GM12878 (cell line): ENCODE measurements around the gene TLX1. TPM values are rescaled to one million over a fixed set of nuclear protein-coding genes. Genes with fewer than 3 reads are reported as not detected.
A peak's percentile ranks its signal among the peaks of the same experiment; 100 is the strongest.

Experiments
- ATAC-seq: fragments of 200-7000 bp; cut with Tn5 transposase; 3 replicates; pipeline ENCODE4 v1.9.1; 2020; ENCODE audit warnings: mild to moderate bottlenecking, moderate library complexity
- BruUV-seq: library from RNA; stranded (reverse); fragments of 400-500 nt; replicated peaks from 2 replicates; lab custom pipeline; 2021; lab: Mats Ljungman, UMichigan
- CTCF ChIA-PET: fragments of 300-600 bp; sonication (Branson Sonifier 250); formaldehyde crosslinking; extraction: SDS; loops from one replicate; lab custom pipeline; 2021; ENCODE audit warnings: inconsistent platforms; lab: Yijun Ruan, JAX
- POLR2A ChIA-PET: fragments of 350-600 bp; formaldehyde crosslinking; extraction: SDS; loops from one replicate; lab custom pipeline; 2021; ENCODE audit warnings: inconsistent platforms; lab: Charles Lee
- RAD21 ChIA-PET: fragments of 300-600 bp; sonication (Branson Sonifier 250); formaldehyde crosslinking; loops from one replicate; lab custom pipeline; 2023; ENCODE audit warnings: antibody characterized with exemption; ENCODE audit not compliant: unreplicated experiment; lab: Charles Lee
- SMC1A ChIA-PET: fragments of 300-600 bp; sonication (Branson Sonifier 250); formaldehyde crosslinking; loops from one replicate; lab custom pipeline; 2023; ENCODE audit not compliant: unreplicated experiment, uncharacterized antibody; lab: Charles Lee
- DNase-seq: peaks from one replicate; pipeline ENCODE4 v3.0.0-alpha.2; 2011; ENCODE audit warnings: low read depth, low spot score
- FAIRE-seq: peaks from 3 replicates; lab custom pipeline; 2011; peaks lifted over from hg19 to GRCh38; lab: Jason Lieb, UNC
- H2AFZ ChIP-seq: 2 replicates; pipeline ENCODE4 v1.6.0; 2011; ENCODE audit warnings: low read depth, low read length, control low read depth; ENCODE audit not compliant: control insufficient read depth
- H3K27ac ChIP-seq: 2 replicates; pipeline ENCODE4 v1.5.1; 2011; ENCODE audit warnings: control low read depth; ENCODE audit not compliant: control insufficient read depth, insufficient read depth
- H3K27me3 ChIP-seq, 2 experiments: replicated peaks in 1 of 2; 2 replicates each; pipeline versions ENCODE4 v1.6.0 to v1.6.1; 2011; ENCODE audit warnings: low read length in 1 of 2; ENCODE audit not compliant: control insufficient read depth in 2 of 2, insufficient read depth in 2 of 2
- H3K36me3 ChIP-seq, 2 experiments: 2 replicates each; pipeline ENCODE4 v1.5.1; 2011; ENCODE audit warnings: low read length in 1 of 2; ENCODE audit not compliant: control insufficient read depth in 2 of 2, insufficient read depth in 2 of 2
- H3K4me1 ChIP-seq: 2 replicates; pipeline ENCODE4 v1.6.1; 2011; ENCODE audit warnings: mild to moderate bottlenecking, low read length, moderate library complexity, mixed read lengths; ENCODE audit not compliant: control insufficient read depth, insufficient read depth
- H3K4me2 ChIP-seq: 2 replicates; pipeline ENCODE4 v1.6.0; 2011; ENCODE audit warnings: control low read depth; ENCODE audit not compliant: control insufficient read depth, insufficient read depth
- H3K4me3 ChIP-seq: fragments of 200-600 bp; sonication (generic); 2 replicates; pipeline ENCODE4 v1.5.1; 2016
- H3K79me2 ChIP-seq: 2 replicates; pipeline ENCODE4 v1.6.0; 2011; ENCODE audit warnings: low read length; ENCODE audit not compliant: control insufficient read depth, insufficient read depth
- H3K9ac ChIP-seq: 2 replicates; pipeline ENCODE4 v1.8.0; 2011; ENCODE audit warnings: low read length, control low read depth, mixed read lengths; ENCODE audit not compliant: control insufficient read depth, insufficient read depth
- H3K9me3 ChIP-seq: replicated peaks from 3 replicates; pipeline ENCODE4 v1.5.1; 2011; ENCODE audit warnings: mild to moderate bottlenecking, low read length; ENCODE audit not compliant: control insufficient read depth, insufficient read depth
- H4K20me1 ChIP-seq: 2 replicates; pipeline ENCODE4 v1.6.0; 2011; ENCODE audit not compliant: control insufficient read depth, insufficient read depth
- CTCF ChIP-seq, 3 experiments: IDR thresholded peaks in 2 of 3; conservative IDR thresholded peaks in 1 of 3; 2 replicates each; pipeline ENCODE4 v1.5.1; 2011; ENCODE audit warnings: low read depth in 3 of 3, low read length in 3 of 3, mild to moderate bottlenecking in 3 of 3, control low read depth in 2 of 3, moderate library complexity in 2 of 3, inconsistent platforms in 1 of 3, mixed read lengths in 1 of 3; ENCODE audit not compliant: control insufficient read depth in 2 of 3, insufficient read depth in 1 of 3; ENCODE audit errors: extremely low read depth in 1 of 3
- GABPA ChIP-seq: IDR thresholded peaks from 2 replicates; pipeline ENCODE4 v1.6.1; 2014; ENCODE audit warnings: antibody characterized with exemption, low read depth, mild to moderate bottlenecking, inconsistent platforms
- HDGF ChIP-seq: fragments of 450-650 bp; IDR thresholded peaks from 2 replicates; pipeline ENCODE4 v1.6.1; 2016; ENCODE audit warnings: antibody characterized with exemption
- MYB ChIP-seq: fragments of 150-350 bp; IDR thresholded peaks from 2 replicates; pipeline ENCODE4 v1.6.1; 2014; ENCODE audit warnings: mild to moderate bottlenecking, low read depth, low read length, borderline replicate concordance
- PAX5 ChIP-seq: IDR thresholded peaks from 2 replicates; pipeline ENCODE4 v1.6.1; 2011; ENCODE audit warnings: low read depth, low read length, borderline replicate concordance
- RAD21 ChIP-seq: IDR thresholded peaks from 2 replicates; pipeline ENCODE4 v1.6.1; 2011; ENCODE audit warnings: mild to moderate bottlenecking, low read depth, low read length, moderate library complexity; ENCODE audit not compliant: insufficient read depth
- SMC3 ChIP-seq: IDR thresholded peaks from 2 replicates; pipeline ENCODE4 v1.6.1; 2011; ENCODE audit warnings: low read length, improper control_type of control experiment, borderline replicate concordance
- YY1 ChIP-seq: IDR thresholded peaks from 2 replicates; pipeline ENCODE4 v1.6.1; 2011; ENCODE audit warnings: low read depth, mild to moderate bottlenecking, low read length
- WGBS: methylation state at CpG from one replicate; pipeline ENCODE4 v1.1.6; 2016; ENCODE audit warnings: low lambda C conversion rate; ENCODE audit not compliant: insufficient replicate concordance, insufficient coverage; ENCODE audit errors: missing lambda C conversion rate; 5-methylcytosine and 5-hydroxymethylcytosine counted together
- in situ Hi-C: fragments of 300-500 bp; cut with MboI; formaldehyde crosslinking; loops from 9 replicates; pipeline ENCODE4 v1.14.3; 2018; ENCODE audit warnings: mixed read lengths
- intact Hi-C: fragments of 100-400 bp; cut with micrococcal nuclease; formaldehyde crosslinking; loops from one replicate; pipeline ENCODE4 v1.14.2; 2022; ENCODE audit not compliant: unreplicated experiment
- polyA plus RNA-seq, 11 experiments: library from polyadenylated mRNA; depleted of rRNA in 4 of 11; unstranded in 6 of 11; stranded (reverse) in 5 of 11; fragments of >200 nt; fragmentation: Nextera tagmentation in 4 of 11; fragmentation: Illumina TruSeq in 1 of 11; extraction: Ambion mirVana in 4 of 11; extraction: Trizol in 1 of 11; gene quantifications; 1 replicate in 1 of 11; 2 replicates in 10 of 11; pipeline versions ENCODE4 v1.2.1 to v1.2.3, GENCODE V29; 2011 to 2016; ENCODE audit warnings: inconsistent platforms in 2 of 11, missing spikeins in 2 of 11, low read depth in 1 of 11
- total RNA-seq, 4 experiments: library from RNA; depleted of rRNA in 3 of 4; stranded (reverse); fragments of >200 nt in 3 of 4; fragmentation: Illumina TruSeq in 1 of 4; extraction: Trizol in 1 of 4; gene quantifications; 2 replicates each; pipeline versions ENCODE4 v1.2.1 to v1.2.3, GENCODE V29; 2013 to 2021
- TF ChIP-seq, protein P1 (sequence below): IDR thresholded peaks from 2 replicates; pipeline ENCODE4 v1.6.1; 2011; ENCODE audit warnings: mild to moderate bottlenecking, low read depth, low read length, moderate library complexity; ENCODE audit not compliant: insufficient replicate concordance
- TF ChIP-seq, protein P2 (sequence below): fragments of 450-650 bp; IDR thresholded peaks from 2 replicates; pipeline ENCODE4 v1.6.1; 2016; ENCODE audit warnings: mild to moderate bottlenecking

TLX1 gene
- total and polyA plus RNA-seq, 10 of the 15 experiments (the other 5 are each of a cell fraction or from before 2014, with no cell fraction given): not detected

DNA sequence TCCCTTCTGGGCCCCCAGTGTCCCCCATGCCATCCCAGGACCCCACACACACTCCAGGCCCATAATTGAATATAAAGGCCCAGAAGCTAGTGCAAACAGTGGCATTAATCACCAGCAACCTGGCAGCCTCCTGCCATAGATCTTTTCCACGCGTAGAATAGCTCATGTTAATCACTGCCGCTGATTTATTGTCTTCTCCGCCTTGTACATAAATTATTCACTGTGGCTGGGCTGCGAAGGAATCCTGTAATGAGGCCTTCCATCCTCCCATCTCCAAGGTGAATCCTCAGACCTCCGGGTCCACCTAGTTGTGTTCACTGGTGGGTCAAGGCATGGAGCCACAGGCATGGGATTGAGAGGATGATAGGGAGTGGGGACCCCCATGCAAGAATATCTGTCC lies 36.1 kb upstream of the TLX1 start (continued):
- no peak for TF ChIP-seq MYB
- TF ChIP-seq PAX5: no peak
- TF ChIP-seq, all 136 proteins: peak for 0

DNA sequence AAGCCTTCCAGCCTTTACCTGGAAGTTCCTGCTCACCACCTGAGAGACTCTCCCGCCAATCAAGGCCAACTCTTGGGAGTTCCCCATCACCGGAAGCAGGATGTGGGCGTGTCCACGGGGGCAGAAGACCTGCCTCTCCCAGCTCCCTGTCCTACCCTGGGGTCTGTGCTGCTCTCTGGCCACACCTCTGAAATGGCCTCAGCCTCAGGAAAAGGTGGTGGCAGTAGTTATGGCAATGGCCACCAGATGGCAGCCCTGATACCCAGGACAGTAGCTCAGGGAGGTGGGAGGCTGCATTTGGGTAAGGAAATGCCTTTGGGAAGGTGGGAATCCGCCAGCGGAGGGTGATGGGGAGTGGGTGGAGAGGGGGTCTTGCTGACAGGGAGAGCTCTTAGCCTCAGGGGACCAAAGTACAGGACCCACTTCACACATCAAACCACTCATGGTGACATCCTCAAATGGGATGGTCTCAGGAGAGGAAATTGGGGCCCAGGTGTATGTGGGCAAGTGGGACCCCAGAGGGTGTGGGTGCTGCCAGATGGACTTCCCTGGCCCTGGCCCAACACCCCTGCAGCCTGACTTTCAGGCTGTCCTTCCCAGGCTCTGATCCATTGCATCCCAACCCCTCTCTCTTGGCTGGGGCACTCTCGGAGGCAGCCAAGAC lies 35.4 kb upstream of the TLX1 start:
- peaks cover 0 to 1% of the 10 kb centered on the region in 2 experiments; a peak in 3 of 4 replicates for H3K27me3 ChIP-seq
- TF ChIP-seq RAD21: peak; percentile 59
- TF ChIP-seq, protein P1, sequence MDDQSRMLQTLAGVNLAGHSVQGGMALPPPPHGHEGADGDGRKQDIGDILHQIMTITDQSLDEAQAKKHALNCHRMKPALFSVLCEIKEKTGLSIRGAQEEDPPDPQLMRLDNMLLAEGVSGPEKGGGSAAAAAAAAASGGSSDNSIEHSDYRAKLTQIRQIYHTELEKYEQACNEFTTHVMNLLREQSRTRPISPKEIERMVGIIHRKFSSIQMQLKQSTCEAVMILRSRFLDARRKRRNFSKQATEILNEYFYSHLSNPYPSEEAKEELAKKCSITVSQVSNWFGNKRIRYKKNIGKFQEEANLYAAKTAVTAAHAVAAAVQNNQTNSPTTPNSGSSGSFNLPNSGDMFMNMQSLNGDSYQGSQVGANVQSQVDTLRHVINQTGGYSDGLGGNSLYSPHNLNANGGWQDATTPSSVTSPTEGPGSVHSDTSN: peak; percentile 61
- TF ChIP-seq HDGF: no peak; the same call in 1 of the 2 replicates
- peak; percentile 80 to 91 (median 91) for TF ChIP-seq CTCF (IDR thresholded peaks at IDR 0.05 in 2 of 3, conservative IDR thresholded peaks at IDR 0.05 in 1 of 3; ENCODE audit: control insufficient read depth in 2 of 3, extremely low read depth in 1 of 3, insufficient read depth in 1 of 3, low read depth in 3 of 3, low read length in 3 of 3)
- no peak for TF ChIP-seq GABPA
- TF ChIP-seq SMC3: peak; percentile 82
- TF ChIP-seq, protein P2, sequence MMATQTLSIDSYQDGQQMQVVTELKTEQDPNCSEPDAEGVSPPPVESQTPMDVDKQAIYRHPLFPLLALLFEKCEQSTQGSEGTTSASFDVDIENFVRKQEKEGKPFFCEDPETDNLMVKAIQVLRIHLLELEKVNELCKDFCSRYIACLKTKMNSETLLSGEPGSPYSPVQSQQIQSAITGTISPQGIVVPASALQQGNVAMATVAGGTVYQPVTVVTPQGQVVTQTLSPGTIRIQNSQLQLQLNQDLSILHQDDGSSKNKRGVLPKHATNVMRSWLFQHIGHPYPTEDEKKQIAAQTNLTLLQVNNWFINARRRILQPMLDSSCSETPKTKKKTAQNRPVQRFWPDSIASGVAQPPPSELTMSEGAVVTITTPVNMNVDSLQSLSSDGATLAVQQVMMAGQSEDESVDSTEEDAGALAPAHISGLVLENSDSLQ: peak; percentile 84
- peak; percentile 76 for TF ChIP-seq YY1
- TF ChIP-seq, all 136 proteins: peak for 6
- peak; percentile 96 for FAIRE-seq
- SMC1A ChIA-PET: interaction anchor here (0.7 to 7.6 kb wide), 14 partner anchors 10 to 475 kb away, joined by 3 to 72 read pairs (median 5); no protein-coding TSS in a partner anchor
- Histone ChIP-seq H3K27ac (no peak overlapping the region), H3K9ac (no peak overlapping the region), H4K20me1 (no peaks in the 10 kb centered on the region), H3K4me1 (no peaks in the 10 kb centered on the region), H3K79me2 (no peaks in the 10 kb centered on the region), H3K9me3 (no peaks in the 10 kb centered on the region), H2AFZ (peak overlapping the region; percentile 26; the same call in 1 of the 2 replicates), H3K4me3 (no peak overlapping the region), H3K36me3 (no peaks in the 10 kb centered on the region), H3K4me2 (no peak overlapping the region)
- peak; percentile 99 for ATAC-seq
- 12% methylated on average over 7 of the region's 7 CpGs for WGBS
- peak; percentile 52 for DNase-seq
- POLR2A ChIA-PET: interaction anchor here (0.5 kb wide), 1 partner anchor 135 kb away, joined by 3 read pairs; no protein-coding TSS in a partner anchor
- CTCF ChIA-PET: interaction anchor here (0.6 to 13.8 kb wide), 39 partner anchors 9 to 598 kb away, joined by 3 to 231 read pairs (median 4); partner anchors contain the start of gene KAZALD1
- RAD21 ChIA-PET: interaction anchor here (0.7 to 7.0 kb wide), 11 partner anchors 10 to 66 kb away, joined by 3 to 93 read pairs (median 3); partner anchors contain the start of genes PDZD7 and SFXN3
- intact Hi-C loops: loop anchor here (1.0 kb wide), 1 partner anchor 47 kb away; no protein-coding TSS in a partner anchor
- in situ Hi-C loops: loop anchor here (5.0 kb wide), 1 partner anchor 47 kb away; no protein-coding TSS in a partner anchor
- no TSS peak for BruUV-seq
